ENCODE data around the gene RB1. TPM values are rescaled to one million over a fixed set of nuclear protein-coding genes. Genes with fewer than 3 reads are reported as not detected.

The RB1 gene
- total and polyA plus RNA-seq, 2 experiments from 2014 or later = 19.5 to 22.3 TPM

DNA sequence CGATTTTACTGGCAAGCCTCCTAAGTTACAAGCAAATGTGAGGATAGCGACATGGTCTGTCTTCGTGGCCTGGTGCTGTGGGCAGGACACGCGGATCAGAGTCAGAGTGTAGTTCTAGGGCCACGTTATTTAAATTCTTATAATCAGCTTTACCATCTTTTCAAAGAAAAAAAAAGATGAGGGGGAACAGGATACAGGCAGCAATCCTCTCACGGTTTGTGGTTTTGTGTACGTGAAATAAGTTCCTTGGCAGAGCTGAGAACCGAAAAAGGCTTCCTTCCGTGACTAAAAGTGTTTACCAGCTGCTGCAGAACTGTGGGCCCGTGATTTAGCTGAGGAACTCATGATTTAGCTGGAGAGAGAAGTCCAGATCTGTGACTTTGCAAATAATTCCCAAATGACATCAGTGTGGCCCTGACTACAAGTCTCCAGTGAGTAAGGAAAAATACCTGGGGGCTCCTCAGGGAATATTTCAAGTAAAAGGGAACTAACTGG is 202.1 kb downstream of the RB1 start (continued):
- no peak for TF ChIP-seq ZNF331 (CRISPR knock-in tag; IDR thresholded peaks at IDR 0.05; ENCODE audit: low read depth)
- TF ChIP-seq, protein P1, sequence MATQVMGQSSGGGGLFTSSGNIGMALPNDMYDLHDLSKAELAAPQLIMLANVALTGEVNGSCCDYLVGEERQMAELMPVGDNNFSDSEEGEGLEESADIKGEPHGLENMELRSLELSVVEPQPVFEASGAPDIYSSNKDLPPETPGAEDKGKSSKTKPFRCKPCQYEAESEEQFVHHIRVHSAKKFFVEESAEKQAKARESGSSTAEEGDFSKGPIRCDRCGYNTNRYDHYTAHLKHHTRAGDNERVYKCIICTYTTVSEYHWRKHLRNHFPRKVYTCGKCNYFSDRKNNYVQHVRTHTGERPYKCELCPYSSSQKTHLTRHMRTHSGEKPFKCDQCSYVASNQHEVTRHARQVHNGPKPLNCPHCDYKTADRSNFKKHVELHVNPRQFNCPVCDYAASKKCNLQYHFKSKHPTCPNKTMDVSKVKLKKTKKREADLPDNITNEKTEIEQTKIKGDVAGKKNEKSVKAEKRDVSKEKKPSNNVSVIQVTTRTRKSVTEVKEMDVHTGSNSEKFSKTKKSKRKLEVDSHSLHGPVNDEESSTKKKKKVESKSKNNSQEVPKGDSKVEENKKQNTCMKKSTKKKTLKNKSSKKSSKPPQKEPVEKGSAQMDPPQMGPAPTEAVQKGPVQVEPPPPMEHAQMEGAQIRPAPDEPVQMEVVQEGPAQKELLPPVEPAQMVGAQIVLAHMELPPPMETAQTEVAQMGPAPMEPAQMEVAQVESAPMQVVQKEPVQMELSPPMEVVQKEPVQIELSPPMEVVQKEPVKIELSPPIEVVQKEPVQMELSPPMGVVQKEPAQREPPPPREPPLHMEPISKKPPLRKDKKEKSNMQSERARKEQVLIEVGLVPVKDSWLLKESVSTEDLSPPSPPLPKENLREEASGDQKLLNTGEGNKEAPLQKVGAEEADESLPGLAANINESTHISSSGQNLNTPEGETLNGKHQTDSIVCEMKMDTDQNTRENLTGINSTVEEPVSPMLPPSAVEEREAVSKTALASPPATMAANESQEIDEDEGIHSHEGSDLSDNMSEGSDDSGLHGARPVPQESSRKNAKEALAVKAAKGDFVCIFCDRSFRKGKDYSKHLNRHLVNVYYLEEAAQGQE (IDR thresholded peaks at IDR 0.05; ENCODE audit: unreplicated experiment) = no peak
- TF ChIP-seq STAT1 (IDR thresholded peaks at IDR 0.05; ENCODE audit: unreplicated experiment) = no peak
- no peak for TF ChIP-seq POLR2AphosphoS5 (IDR thresholded peaks at IDR 0.05; ENCODE audit: low read depth)

DNA sequence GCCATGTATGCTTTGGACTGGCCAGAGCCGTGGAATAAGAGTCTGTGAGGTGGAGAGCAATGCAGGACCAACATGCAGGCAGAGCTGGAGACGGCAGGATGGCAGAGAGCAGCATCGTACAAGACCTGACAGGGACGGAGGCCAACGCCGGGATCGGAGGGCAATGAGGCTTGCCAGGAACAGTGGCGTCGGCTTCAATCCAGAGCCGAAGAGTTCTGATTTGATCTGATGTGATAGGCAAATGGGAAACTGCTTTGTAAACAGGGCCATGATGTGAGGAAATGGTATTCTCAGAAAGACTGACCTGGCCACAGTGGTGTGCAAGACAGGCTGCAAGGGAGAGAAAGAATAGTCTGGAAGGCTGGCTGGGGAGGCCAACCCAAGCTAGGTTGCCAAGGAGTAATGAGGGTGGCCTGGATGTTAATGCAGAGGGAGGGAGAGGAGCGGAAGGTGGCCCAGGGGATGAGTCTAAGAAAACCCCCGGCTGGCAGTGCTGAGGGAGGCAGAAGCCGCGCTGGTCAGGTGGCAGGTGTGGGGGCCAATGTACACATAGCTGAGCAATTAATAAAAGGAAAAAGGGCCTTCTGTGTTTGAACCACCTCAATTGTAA is 202.6 kb downstream of the RB1 start:
- no peak overlapping the region for H3K4me2 ChIP-seq
- no peak overlapping the region for H2AFZ ChIP-seq
- H3K4me1 ChIP-seq (ENCODE audit: insufficient read depth) = 0 out of 2 replicates have a peak, but pooled peaks cover 6% of the 10 kb centered on the region
- TF ChIP-seq POLR2AphosphoS5 (IDR thresholded peaks at IDR 0.05; ENCODE audit: low read depth) (no peak), CREB1 (CRISPR knock-in tag; IDR thresholded peaks at IDR 0.05; ENCODE audit: low read depth) (no peak)
- TF ChIP-seq, protein P1 (IDR thresholded peaks at IDR 0.05; ENCODE audit: unreplicated experiment) = no peak
- no peaks in the 10 kb centered on the region for H3K27me3 ChIP-seq (ENCODE audit: insufficient read depth)
- Mint-ChIP-seq H3K27me3 (ENCODE audit: insufficient read depth, low read depth, poor library complexity) (peaks cover 5% of the 10 kb centered on the region), H3K27ac (peak overlapping the region; percentile 93), H3K9me3 (no peaks in the 10 kb centered on the region), H3K36me3 (ENCODE audit: low read depth) (no peaks in the 10 kb centered on the region), H3K4me3 (no peak overlapping the region), H3K4me1 (peaks cover 11% of the 10 kb centered on the region; the same call in 2 of the 3 replicates)
- H3K9me2 ChIP-seq (ENCODE audit: insufficient read depth) = no peaks in the 10 kb centered on the region
- H4K20me1 ChIP-seq (replicated peaks; ENCODE audit: insufficient read depth) = no peaks in the 10 kb centered on the region
- no peak overlapping the region for H3K4me3 ChIP-seq
- no peaks in the 10 kb centered on the region for H3K79me2 ChIP-seq (replicated peaks; ENCODE audit: insufficient read depth)
- ATAC-seq (no peak), DNase-seq (ENCODE audit: low spot score) (no peak)
- H3F3A ChIP-seq (replicated peaks; ENCODE audit: low read depth) = no peaks in the 10 kb centered on the region
- 0 out of 2 replicates have a peak, but pooled peaks cover 3% of the 10 kb centered on the region for H3K36me3 ChIP-seq (ENCODE audit: insufficient read depth)
- H3K27ac ChIP-seq (ENCODE audit: low read depth) = 0 out of 2 replicates have a peak overlapping the region, but pooled peaks have one; percentile 10

All from GM23338 (cell line).